H9 (cell line): ENCODE measurements around the gene POU6F2. TPM values are rescaled to one million over a fixed set of nuclear protein-coding genes. Genes with fewer than 3 reads are reported as not detected.

Source experiments
- DNase-seq: peaks from one replicate; pipeline ENCODE4 v3.0.0-alpha.2; 2017
- H2AFZ ChIP-seq: one replicate; pipeline ENCODE4 v1.6.1; 2013; ENCODE audit warnings: mild to moderate bottlenecking, low read length, control low read depth, moderate library complexity
- H2AK5ac ChIP-seq: 2 replicates; pipeline ENCODE4 v1.6.1; 2013; ENCODE audit warnings: low read length, control low read depth, mixed read lengths; ENCODE audit not compliant: insufficient read length
- H2BK120ac ChIP-seq: one replicate; pipeline ENCODE4 v1.6.1; 2013; ENCODE audit warnings: low read depth, mild to moderate bottlenecking, low read length, control low read depth, inconsistent platforms; ENCODE audit not compliant: poor library complexity, severe bottlenecking
- H2BK12ac ChIP-seq: 2 replicates; pipeline ENCODE4 v1.6.1; 2013; ENCODE audit warnings: low read length, control low read depth, mixed read lengths, low read depth; ENCODE audit not compliant: insufficient read length
- H2BK15ac ChIP-seq: 2 replicates; pipeline ENCODE4 v1.6.1; 2013; ENCODE audit warnings: low read depth, low read length, control low read depth
- H2BK20ac ChIP-seq: one replicate; pipeline ENCODE4 v1.6.1; 2013; ENCODE audit warnings: low read depth, mild to moderate bottlenecking, low read length, control low read depth, inconsistent platforms; ENCODE audit not compliant: poor library complexity, severe bottlenecking
- H2BK5ac ChIP-seq: 2 replicates; pipeline ENCODE4 v1.6.1; 2013; ENCODE audit warnings: low read length, control low read depth, mixed read lengths; ENCODE audit not compliant: insufficient read length
- H3K14ac ChIP-seq: 2 replicates; pipeline ENCODE4 v1.6.1; 2013; ENCODE audit warnings: low read length, control low read depth; ENCODE audit not compliant: insufficient read depth
- H3K18ac ChIP-seq: 2 replicates; pipeline ENCODE4 v1.6.1; 2013; ENCODE audit warnings: low read depth, mild to moderate bottlenecking, mixed read lengths, low read length, control low read depth; ENCODE audit not compliant: insufficient read length
- H3K23ac ChIP-seq: 2 replicates; pipeline ENCODE4 v1.6.1; 2013; ENCODE audit warnings: low read length, control low read depth, mixed read lengths, low read depth; ENCODE audit not compliant: insufficient read length
- H3K23me2 ChIP-seq: 2 replicates; pipeline ENCODE4 v1.6.1; 2013; ENCODE audit warnings: low read depth, mild to moderate bottlenecking, mixed read lengths, low read length, control low read depth; ENCODE audit not compliant: insufficient read length, poor library complexity, severe bottlenecking
- H3K27ac ChIP-seq: 2 replicates; pipeline ENCODE4 v1.5.1; 2013; ENCODE audit warnings: low read length, control low read depth, mixed read lengths, low read depth; ENCODE audit not compliant: insufficient read length
- H3K27me3 ChIP-seq: 2 replicates; pipeline ENCODE4 v1.6.1; 2013; ENCODE audit warnings: low read length, control low read depth, inconsistent platforms; ENCODE audit not compliant: insufficient read depth
- H3K4ac ChIP-seq: 2 replicates; pipeline ENCODE4 v1.6.1; 2013; ENCODE audit warnings: low read depth, mild to moderate bottlenecking, control low read depth, inconsistent platforms, low read length, moderate library complexity
- H3K4me1 ChIP-seq: 2 replicates; pipeline ENCODE4 v1.6.1; 2013; ENCODE audit warnings: low read length, control low read depth, inconsistent platforms; ENCODE audit not compliant: insufficient read depth
- H3K4me2 ChIP-seq: 2 replicates; pipeline ENCODE4 v1.6.1; 2013; ENCODE audit warnings: low read length, control low read depth, mixed read lengths; ENCODE audit not compliant: insufficient read length, insufficient read depth
- H3K56ac ChIP-seq: 2 replicates; pipeline ENCODE4 v1.6.1; 2013; ENCODE audit warnings: low read depth, mild to moderate bottlenecking, mixed read lengths, low read length, control low read depth; ENCODE audit not compliant: insufficient read length
- H3K79me1 ChIP-seq: 2 replicates; pipeline ENCODE4 v1.6.1; 2013; ENCODE audit warnings: low read depth, mild to moderate bottlenecking, moderate library complexity, low read length, control low read depth, inconsistent platforms; ENCODE audit not compliant: insufficient read depth, poor library complexity, severe bottlenecking
- H3K79me2 ChIP-seq: 2 replicates; pipeline ENCODE4 v1.6.1; 2013; ENCODE audit warnings: low read length, control low read depth, inconsistent platforms; ENCODE audit not compliant: insufficient read depth
- H3K9ac ChIP-seq: 2 replicates; pipeline ENCODE4 v1.6.1; 2013; ENCODE audit warnings: low read length, control low read depth, mixed read lengths; ENCODE audit not compliant: insufficient read length; ENCODE audit errors: extremely low read depth
- H3K9me3 ChIP-seq: one replicate; pipeline ENCODE4 v1.6.1; 2013; ENCODE audit warnings: low read depth, low read length, inconsistent platforms; ENCODE audit not compliant: control insufficient read depth
- H3T11ph ChIP-seq: one replicate; pipeline ENCODE4 v1.6.1; 2013; ENCODE audit warnings: mild to moderate bottlenecking, low read length, control low read depth, inconsistent platforms
- H4K20me1 ChIP-seq: one replicate; pipeline ENCODE4 v1.6.1; 2013; ENCODE audit not compliant: control insufficient read depth, insufficient read length, insufficient read depth
- H4K5ac ChIP-seq: 2 replicates; pipeline ENCODE4 v1.6.1; 2013; ENCODE audit warnings: low read depth, mild to moderate bottlenecking, mixed read lengths, low read length, control low read depth; ENCODE audit not compliant: insufficient read length
- H4K8ac ChIP-seq: replicated peaks from 2 replicates; pipeline ENCODE4 v1.6.1; 2013; ENCODE audit warnings: low read length, control low read depth, mixed read lengths, low read depth; ENCODE audit not compliant: insufficient read length
- H4K91ac ChIP-seq: 2 replicates; pipeline ENCODE4 v1.6.1; 2013; ENCODE audit warnings: low read depth, mild to moderate bottlenecking, moderate library complexity, mixed read lengths, low read length, control low read depth; ENCODE audit not compliant: insufficient read length
- H3K27ac Mint-ChIP-seq, 3 experiments: 2 replicates in 2 of 3; 3 replicates in 1 of 3; pipeline ENCODE4 v1.8.0; 2020 to 2021; ENCODE audit warnings: mixed read lengths in 3 of 3, mild to moderate bottlenecking in 1 of 3, moderate library complexity in 1 of 3
- H3K27me3 Mint-ChIP-seq: 2 replicates; pipeline ENCODE4 v1.8.0; 2021; ENCODE audit warnings: low read depth, mild to moderate bottlenecking, moderate library complexity, mixed read lengths
- H3K36me3 Mint-ChIP-seq, 3 experiments: 2 replicates in 2 of 3; 3 replicates in 1 of 3; pipeline ENCODE4 v1.8.0; 2020 to 2021; ENCODE audit warnings: low read depth in 3 of 3, mixed read lengths in 3 of 3; ENCODE audit not compliant: insufficient read depth in 1 of 3
- H3K4me1 Mint-ChIP-seq, 2 experiments: 2 replicates each; pipeline ENCODE4 v1.8.0; 2020; ENCODE audit warnings: mixed read lengths in 2 of 2
- H3K4me3 Mint-ChIP-seq, 2 experiments: 2 replicates in 1 of 2; 3 replicates in 1 of 2; pipeline ENCODE4 v1.8.0; 2020 to 2021; ENCODE audit warnings: mild to moderate bottlenecking in 2 of 2, mixed read lengths in 2 of 2, moderate library complexity in 1 of 2
- H3K9me3 Mint-ChIP-seq, 2 experiments: 2 replicates in 1 of 2; 3 replicates in 1 of 2; pipeline ENCODE4 v1.8.0; 2020; ENCODE audit warnings: mild to moderate bottlenecking in 2 of 2, mixed read lengths in 2 of 2, moderate library complexity in 1 of 2
- WGBS: extraction: QIAGEN DNeasy Blood & Tissue Kit; methylation state at CpG from one replicate; pipeline ENCODE4 v1.1.7; 2013; ENCODE audit warnings: missing lambda C conversion rate, low lambda C conversion rate, mixed read lengths; ENCODE audit not compliant: insufficient read length; ENCODE audit errors: extremely low coverage; 5-methylcytosine and 5-hydroxymethylcytosine counted together
- total RNA-seq: library from RNA; stranded (reverse); gene quantifications from 2 replicates; pipeline ENCODE4 v1.2.1, GENCODE V29; 2021
- TF ChIP-seq, protein P1 (sequence below): fragments of 200-600 bp; sonication (generic); conservative IDR thresholded peaks from 3 replicates; pipeline ENCODE4 v1.8.0; 2021; ENCODE audit warnings: antibody characterized with exemption, mild to moderate bottlenecking

Gene POU6F2
- total RNA-seq, 1 experiment from 2014 or later = 1.9 TPM

DNA sequence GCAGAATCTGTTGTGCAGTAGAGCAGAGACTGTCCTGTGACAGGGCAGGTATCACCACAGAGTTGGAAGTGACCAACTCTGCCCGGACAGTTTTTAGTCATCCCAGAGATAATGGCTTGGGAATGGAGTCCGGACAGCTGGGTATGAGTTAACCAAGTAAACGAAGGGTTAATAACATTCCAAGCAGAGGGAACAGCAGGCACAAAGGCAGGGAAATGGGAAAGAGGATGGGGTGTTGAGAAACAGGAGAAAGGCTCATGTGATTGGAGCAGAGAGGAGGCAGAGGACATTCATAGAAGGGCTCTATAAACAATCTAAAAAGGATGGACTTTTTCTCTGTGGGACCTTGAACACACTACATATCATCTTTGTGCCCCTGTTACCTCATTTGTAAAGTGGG lies 456.3 kb downstream of the POU6F2 start:
- Mint-ChIP-seq H3K36me3 (peaks cover 0 to 3% (median 0%) of the 10 kb centered on the region in 3 experiments; a peak in 2 of 7 replicates), H3K4me1 (peaks cover 11 to 24% of the 10 kb centered on the region in 2 experiments), H3K4me3 (no peak overlapping the region), H3K27me3 (no peaks in the 10 kb centered on the region), H3K27ac (no peak overlapping the region), H3K9me3 (no peaks in the 10 kb centered on the region; a peak in 2 of 5 replicates)
- Histone ChIP-seq H3K4ac (no peak overlapping the region), H3K14ac (no peak overlapping the region), H2BK5ac (no peak overlapping the region), H3K18ac (no peak overlapping the region), H3K79me2 (no peaks in the 10 kb centered on the region), H2AK5ac (no peak overlapping the region), H4K20me1 (no peaks in the 10 kb centered on the region), H3T11ph (no peak overlapping the region), H3K23me2 (no peaks in the 10 kb centered on the region), H3K9ac (no peak overlapping the region), H4K5ac (no peak overlapping the region), H3K27ac (no peak overlapping the region), H3K27me3 (no peaks in the 10 kb centered on the region), H2BK12ac (no peak overlapping the region), H4K91ac (no peak overlapping the region), H3K4me1 (no peaks in the 10 kb centered on the region), H2AFZ (no peak overlapping the region), H2BK20ac (no peak overlapping the region), H3K9me3 (no peaks in the 10 kb centered on the region), H3K4me2 (no peak overlapping the region), H2BK120ac (no peak overlapping the region), H3K56ac (no peak overlapping the region), H3K79me1 (no peaks in the 10 kb centered on the region), H3K23ac (no peak overlapping the region), H4K8ac (no peak overlapping the region), H2BK15ac (no peak overlapping the region)
- no CpG with 5 or more reads among the region's 3 CpGs for WGBS
- no peak for DNase-seq
- TF ChIP-seq, protein P1, sequence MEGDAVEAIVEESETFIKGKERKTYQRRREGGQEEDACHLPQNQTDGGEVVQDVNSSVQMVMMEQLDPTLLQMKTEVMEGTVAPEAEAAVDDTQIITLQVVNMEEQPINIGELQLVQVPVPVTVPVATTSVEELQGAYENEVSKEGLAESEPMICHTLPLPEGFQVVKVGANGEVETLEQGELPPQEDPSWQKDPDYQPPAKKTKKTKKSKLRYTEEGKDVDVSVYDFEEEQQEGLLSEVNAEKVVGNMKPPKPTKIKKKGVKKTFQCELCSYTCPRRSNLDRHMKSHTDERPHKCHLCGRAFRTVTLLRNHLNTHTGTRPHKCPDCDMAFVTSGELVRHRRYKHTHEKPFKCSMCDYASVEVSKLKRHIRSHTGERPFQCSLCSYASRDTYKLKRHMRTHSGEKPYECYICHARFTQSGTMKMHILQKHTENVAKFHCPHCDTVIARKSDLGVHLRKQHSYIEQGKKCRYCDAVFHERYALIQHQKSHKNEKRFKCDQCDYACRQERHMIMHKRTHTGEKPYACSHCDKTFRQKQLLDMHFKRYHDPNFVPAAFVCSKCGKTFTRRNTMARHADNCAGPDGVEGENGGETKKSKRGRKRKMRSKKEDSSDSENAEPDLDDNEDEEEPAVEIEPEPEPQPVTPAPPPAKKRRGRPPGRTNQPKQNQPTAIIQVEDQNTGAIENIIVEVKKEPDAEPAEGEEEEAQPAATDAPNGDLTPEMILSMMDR = no peak
